K562 (cell line): ENCODE measurements around the gene TECTA. TPM values are rescaled to one million over a fixed set of nuclear protein-coding genes. Genes with fewer than 3 reads are reported as not detected.

Experiments used
- ATAC-seq: fragments of 200-7000 bp; cut with Tn5 transposase; 3 replicates; pipeline ENCODE4 v1.9.1; 2020; ENCODE audit warnings: moderate library complexity
- BruUV-seq: library from RNA; stranded (reverse); fragments of 400-500 nt; replicated peaks from 2 replicates; lab custom pipeline; 2021; lab: Mats Ljungman, UMichigan
- CTCF ChIA-PET: fragments of 300-600 bp; formaldehyde crosslinking; extraction: SDS; loops from one replicate; lab custom pipeline; 2021; ENCODE audit warnings: low intra/inter-chr PET ratio; lab: Yijun Ruan, JAX
- POLR2A ChIA-PET: fragments of 300-600, 350-650 bp; sonication (Branson Sonifier 250); formaldehyde crosslinking; extraction: SDS; loops from one replicate; lab custom pipeline; 2021; ENCODE audit warnings: antibody characterized with exemption, inconsistent platforms; lab: Yijun Ruan, JAX
- DNase-seq, 4 experiments: peaks; one replicate each; pipeline versions ENCODE4 v3.0.0 to v3.0.0-alpha.2; 2011 to 2018; ENCODE audit warnings: low spot score in 3 of 4, mixed read lengths in 3 of 4; ENCODE audit errors: extremely low read depth in 1 of 4
- FAIRE-seq: peaks from 2 replicates; lab custom pipeline; 2011; peaks lifted over from hg19 to GRCh38; lab: Jason Lieb, UNC
- H2AFZ ChIP-seq: 2 replicates; pipeline ENCODE4 v1.6.0; 2011; ENCODE audit warnings: low read depth, low read length, control low read depth, inconsistent platforms
- H3K27ac ChIP-seq: fragments of 200-600 bp; 3 replicates; pipeline ENCODE4 v1.8.0; 2011; ENCODE audit warnings: low read depth, mild to moderate bottlenecking, control low read depth, inconsistent platforms, low read length, moderate library complexity, mixed read lengths; ENCODE audit errors: extremely low read depth
- H3K27me3 ChIP-seq, 2 experiments: fragments of 300-600 bp in 1 of 2; 2 replicates in 1 of 2; 3 replicates in 1 of 2; pipeline versions ENCODE4 v1.6.0 to v1.8.0; 2011; ENCODE audit warnings: inconsistent platforms in 2 of 2, low read length in 2 of 2, mild to moderate bottlenecking in 1 of 2, mixed read lengths in 1 of 2, moderate library complexity in 1 of 2; ENCODE audit not compliant: control insufficient read depth in 2 of 2, insufficient read depth in 2 of 2
- H3K36me3 ChIP-seq: fragments of 300-600 bp; 3 replicates; pipeline ENCODE4 v1.8.0; 2011; ENCODE audit warnings: mild to moderate bottlenecking, low read length, inconsistent platforms; ENCODE audit not compliant: control insufficient read depth, insufficient read depth
- H3K4me1 ChIP-seq, 2 experiments: fragments of 200-600 bp in 1 of 2; replicated peaks in 1 of 2; 2 replicates in 1 of 2; 3 replicates in 1 of 2; pipeline versions ENCODE4 v1.5.1 to v1.8.0; 2011; ENCODE audit warnings: inconsistent platforms in 2 of 2, low read length in 2 of 2, mild to moderate bottlenecking in 1 of 2, mixed read lengths in 1 of 2, moderate library complexity in 1 of 2; ENCODE audit not compliant: control insufficient read depth in 2 of 2, insufficient read depth in 2 of 2
- H3K4me2 ChIP-seq: 2 replicates; pipeline ENCODE4 v1.6.1; 2011; ENCODE audit warnings: low read length, control low read depth, inconsistent platforms, mixed read lengths; ENCODE audit not compliant: insufficient read depth
- H3K4me3 ChIP-seq: fragments of 200-600 bp; sonication (generic), shearing (Covaris generic); 2 replicates; pipeline ENCODE4 v1.5.1; 2016; ENCODE audit warnings: control low read depth, inconsistent platforms
- H3K79me2 ChIP-seq: fragments of 200-600 bp; 3 replicates; pipeline ENCODE4 v1.8.0; 2011; ENCODE audit warnings: low read length, inconsistent platforms; ENCODE audit not compliant: control insufficient read depth, insufficient read depth
- H3K9ac ChIP-seq, 2 experiments: 2 replicates each; pipeline versions ENCODE4 v1.6.0 to v1.6.1; 2011; ENCODE audit warnings: low read depth in 2 of 2, low read length in 2 of 2, control low read depth in 1 of 2, inconsistent platforms in 1 of 2, mild to moderate bottlenecking in 1 of 2, mixed read lengths in 1 of 2; ENCODE audit not compliant: insufficient read depth in 1 of 2
- H3K9me1 ChIP-seq: one replicate; pipeline ENCODE4 v1.6.0; 2011; ENCODE audit warnings: inconsistent platforms, mild to moderate bottlenecking, low read length, moderate library complexity; ENCODE audit not compliant: control insufficient read depth, insufficient read depth
- H3K9me3 ChIP-seq: replicated peaks from 2 replicates; pipeline ENCODE4 v1.5.1; 2011; ENCODE audit warnings: low read depth, low read length, inconsistent platforms; ENCODE audit not compliant: control insufficient read depth, insufficient read depth
- H4K20me1 ChIP-seq: replicated peaks from 2 replicates; pipeline ENCODE4 v1.6.1; 2011; ENCODE audit warnings: low read length, inconsistent platforms, mixed read lengths; ENCODE audit not compliant: control insufficient read depth, insufficient read depth
- C11orf30 ChIP-seq: fragments of 450-650 bp; IDR thresholded peaks from 2 replicates; pipeline ENCODE4 v1.6.1; 2016; ENCODE audit warnings: low read depth, mild to moderate bottlenecking
- CBFA2T2 ChIP-seq: fragments of 450-650 bp; conservative IDR thresholded peaks from 2 replicates; pipeline ENCODE4 v1.6.1; 2017; ENCODE audit warnings: mild to moderate bottlenecking
- FOXJ2 ChIP-seq: fragments of 200-800 bp; sonication (Bioruptor generic); IDR thresholded peaks from 2 replicates; pipeline ENCODE4 v1.6.1; 2016; ENCODE audit warnings: missing genetic modification characterization, missing compliant biosample characterization
- FOXP4 ChIP-seq: sonication (generic); formaldehyde crosslinking; IDR thresholded peaks from 2 replicates; pipeline ENCODE4 v1.8.0; 2022; ENCODE audit warnings: mild to moderate bottlenecking, missing genetic modification reagents, borderline replicate concordance
- GABPB1 ChIP-seq: sonication (generic); formaldehyde crosslinking; IDR thresholded peaks from 2 replicates; pipeline ENCODE4 v1.8.0; 2022; ENCODE audit warnings: mild to moderate bottlenecking, missing genetic modification reagents
- KAT2B ChIP-seq: IDR thresholded peaks from one replicate; pipeline ENCODE4 v1.6.1; 2012; ENCODE audit warnings: low read depth, mild to moderate bottlenecking, control low read depth, inconsistent platforms, low read length, moderate library complexity
- MAZ ChIP-seq, 2 experiments: fragments of 450-650 bp in 1 of 2; sonication (generic) in 1 of 2; formaldehyde crosslinking; IDR thresholded peaks in 1 of 2; conservative IDR thresholded peaks in 1 of 2; 2 replicates each; pipeline versions ENCODE4 v1.4.0 to v1.5.0; 2020; ENCODE audit warnings: mild to moderate bottlenecking in 1 of 2, missing genetic modification reagents in 1 of 2
- MTF1 ChIP-seq: fragments of 250-450 bp; sonication (Bioruptor Pico); IDR thresholded peaks from 2 replicates; pipeline ENCODE4 v1.9.0; 2021; ENCODE audit warnings: moderate library complexity, mild to moderate bottlenecking, inconsistent platforms, borderline replicate concordance
- POLR2G ChIP-seq: fragments of 200-400 bp; formaldehyde crosslinking; IDR thresholded peaks from 2 replicates; pipeline ENCODE4 v1.6.1; 2017; ENCODE audit warnings: low read depth, mild to moderate bottlenecking, antibody characterized with exemption, low read length, moderate library complexity
- YBX1 ChIP-seq: fragments of 450-650 bp; IDR thresholded peaks from 2 replicates; pipeline ENCODE4 v1.7.1; 2016; ENCODE audit warnings: mild to moderate bottlenecking
- WGBS: fragments of 100-300 bp; shearing (Covaris generic); methylation state at CpG from one replicate; pipeline ENCODE4 v1.1.6; 2016; ENCODE audit warnings: low coverage, mixed read lengths; ENCODE audit not compliant: insufficient coverage; ENCODE audit errors: missing lambda C conversion rate; 5-methylcytosine and 5-hydroxymethylcytosine counted together
- in situ Hi-C: fragments of 300-500 bp; cut with MboI; formaldehyde crosslinking; loops from 4 replicates; pipeline ENCODE4 v1.15.0; 2018; ENCODE audit warnings: inconsistent platforms, mixed read lengths
- intact Hi-C: fragments of 100-400 bp; cut with micrococcal nuclease; formaldehyde crosslinking; loops from 2 replicates; pipeline ENCODE4 v1.14.2; 2022
- polyA plus RNA-seq, 8 experiments: library from polyadenylated mRNA; depleted of rRNA in 4 of 8; stranded (reverse) in 5 of 8; unstranded in 3 of 8; fragments of >200 nt; fragmentation: Nextera tagmentation in 2 of 8; fragmentation: Illumina TruSeq in 1 of 8; extraction: Ambion mirVana in 2 of 8; extraction: Trizol in 1 of 8; gene quantifications; 2 replicates each; pipeline versions ENCODE4 v1.2.1 to v1.2.3, GENCODE V29; 2011 to 2014; ENCODE audit warnings: inconsistent platforms in 1 of 8, missing spikeins in 1 of 8
- total RNA-seq, 7 experiments: library from RNA; depleted of rRNA in 6 of 7; stranded (reverse); fragments of >200 nt in 6 of 7; fragmentation: Illumina TruSeq in 2 of 7; extraction: Trizol in 2 of 7; gene quantifications; 2 replicates each; pipeline versions ENCODE4 v1.2.1 to v1.2.3, GENCODE V29; 2011 to 2021; ENCODE audit warnings: low replicate concordance in 1 of 7

The TECTA gene
- total and polyA plus RNA-seq, 9 of the 15 experiments (the other 6 are each of a cell fraction or from before 2014, with no cell fraction given): under 0.01 to 0.04 (median 0.03) TPM; not detected in 5

GRCh38 chr11:121151207-121151688 is 50.2 kb downstream of the TECTA start:
- ATAC-seq (no peak), FAIRE-seq (no peak)

More at GRCh38 chr11:121151207-121151688, 50.2 kb downstream of the TECTA start:
- ChIA-PET POLR2A (no interaction called here), CTCF (no interaction called here)
- TF ChIP-seq CBFA2T2 (no peak), YBX1 (no peak), FOXP4 (CRISPR knock-in tag) (no peak), GABPB1 (CRISPR knock-in tag) (no peak), MTF1 (CRISPR knock-in tag) (no peak), KAT2B (no peak), C11orf30 (no peak), FOXJ2 (tag) (no peak), POLR2G (no peak), MAZ (CRISPR knock-in tag; conservative IDR thresholded peaks at IDR 0.05 in 1 of 2, IDR thresholded peaks at IDR 0.05 in 1 of 2) (no peak)
- TF ChIP-seq, all 486 proteins: peak for 0
- Histone ChIP-seq H3K27me3 (peaks cover 3 to 16% of the 10 kb centered on the region in 2 experiments; a peak in 4 of 5 replicates), H3K79me2 (no peaks in the 10 kb centered on the region), H3K36me3 (no peaks in the 10 kb centered on the region), H3K9ac (no peak overlapping the region), H3K4me3 (no peak overlapping the region), H4K20me1 (no peaks in the 10 kb centered on the region), H3K4me1 (no peaks in the 10 kb centered on the region), H3K9me3 (no peaks in the 10 kb centered on the region), H2AFZ (no peak overlapping the region), H3K9me1 (no peaks in the 10 kb centered on the region), H3K4me2 (no peak overlapping the region), H3K27ac (no peak overlapping the region)
- no peak for DNase-seq
- in situ Hi-C loops: no loop called here
- intact Hi-C loops: no loop called here
- 0% methylated on average over 4 of the region's 4 CpGs for WGBS
- BruUV-seq: no TSS peak
